Neural crest cell (in vitro differentiated cells): ENCODE data around the gene TTBK2. TPM values are rescaled to one million over a fixed set of nuclear protein-coding genes. Genes with fewer than 3 reads are reported as not detected.

Experiments
- DNase-seq: peaks from one replicate; pipeline ENCODE4 v3.0.0; 2021; ENCODE audit warnings: low read depth, mixed read lengths, low spot score
- H3K27ac Mint-ChIP-seq: one replicate; pipeline ENCODE4 v1.8.0; 2021; ENCODE audit warnings: mild to moderate bottlenecking, mixed read lengths; ENCODE audit not compliant: unreplicated experiment
- H3K27me3 Mint-ChIP-seq: 2 replicates; pipeline ENCODE4 v1.8.0; 2021; ENCODE audit warnings: low read depth, mild to moderate bottlenecking, mixed read lengths
- H3K36me3 Mint-ChIP-seq: 2 replicates; pipeline ENCODE4 v1.8.0; 2021; ENCODE audit warnings: low read depth, mild to moderate bottlenecking, mixed read lengths
- H3K4me1 Mint-ChIP-seq: 2 replicates; pipeline ENCODE4 v1.8.0; 2021; ENCODE audit warnings: mixed read lengths
- H3K4me3 Mint-ChIP-seq: one replicate; pipeline ENCODE4 v1.8.0; 2021; ENCODE audit warnings: mild to moderate bottlenecking, mixed read lengths
- H3K9me3 Mint-ChIP-seq: 2 replicates; pipeline ENCODE4 v1.8.0; 2021; ENCODE audit warnings: mixed read lengths
- CTCF ChIP-seq: fragments of 200-600 bp; sonication (generic); conservative IDR thresholded peaks from 2 replicates; pipeline ENCODE4 v1.5.0; 2021; ENCODE audit warnings: antibody characterized with exemption, mild to moderate bottlenecking
- total RNA-seq: library from RNA; stranded (reverse); gene quantifications from 2 replicates; pipeline ENCODE4 v1.2.1, GENCODE V29; 2021

Gene TTBK2
- total RNA-seq, 1 donor from 2014 or later: 28.2 TPM

- DNase-seq: no peak
- Mint-ChIP-seq H3K27ac (no peak overlapping the region), H3K4me1 (no peaks in the 10 kb centered on the region), H3K36me3 (peaks cover 5% of the 10 kb centered on the region), H3K9me3 (no peaks in the 10 kb centered on the region), H3K4me3 (no peak overlapping the region), H3K27me3 (no peaks in the 10 kb centered on the region)
- TF ChIP-seq CTCF: no peak
Observed at GRCh38 chr15:42802168-42802567, 118.4 kb downstream of the TTBK2 start.

- Mint-ChIP-seq H3K27me3 (no peaks in the 10 kb centered on the region), H3K9me3 (no peaks in the 10 kb centered on the region), H3K27ac (no peak overlapping the region), H3K4me3 (no peak overlapping the region), H3K4me1 (no peaks in the 10 kb centered on the region), H3K36me3 (peaks cover 5% of the 10 kb centered on the region)
- peak; percentile 2 for DNase-seq
- TF ChIP-seq CTCF: no peak
Observed at GRCh38 chr15:42800731-42801474, 119.7 kb downstream of the TTBK2 start.

- Mint-ChIP-seq H3K27ac (no peak overlapping the region), H3K36me3 (peaks cover 5% of the 10 kb centered on the region), H3K27me3 (no peaks in the 10 kb centered on the region), H3K9me3 (no peaks in the 10 kb centered on the region), H3K4me3 (no peak overlapping the region), H3K4me1 (no peaks in the 10 kb centered on the region)
- DNase-seq: no peak
- no peak for TF ChIP-seq CTCF
Observed at GRCh38 chr15:42798802-42799201, 121.8 kb downstream of the TTBK2 start.

GRCh38 chr15:42796955-42797782 is 123.4 kb downstream of the TTBK2 start:
- DNase-seq: no peak

GRCh38 chr15:42788725-42789124 is 131.9 kb downstream of the TTBK2 start:
- DNase-seq: no peak
- H3K4me1 Mint-ChIP-seq: no peaks in the 10 kb centered on the region
- H3K4me3 Mint-ChIP-seq: no peak overlapping the region
- no peak for TF ChIP-seq CTCF
- H3K36me3 Mint-ChIP-seq: no peaks in the 10 kb centered on the region
- no peak overlapping the region for H3K27ac Mint-ChIP-seq
- H3K9me3 Mint-ChIP-seq: no peaks in the 10 kb centered on the region
- H3K27me3 Mint-ChIP-seq: no peaks in the 10 kb centered on the region

More at GRCh38 chr15:42796955-42797782, 123.4 kb downstream of the TTBK2 start:
- peak; percentile 18 for TF ChIP-seq CTCF
- H3K9me3 Mint-ChIP-seq: no peaks in the 10 kb centered on the region
- no peaks in the 10 kb centered on the region for H3K4me1 Mint-ChIP-seq
- no peaks in the 10 kb centered on the region for H3K27me3 Mint-ChIP-seq
- H3K4me3 Mint-ChIP-seq: no peak overlapping the region
- peaks cover 5% of the 10 kb centered on the region for H3K36me3 Mint-ChIP-seq
- H3K27ac Mint-ChIP-seq: peak overlapping the region; percentile 7
